GM19455 (cell line): ENCODE results near the gene RNFT2.

ENCODE experiments used
- ATAC-seq: cut with Tn5 transposase; IDR thresholded peaks from one replicate; pipeline ENCODE4 v1.9.1; 2021; ENCODE audit not compliant: unreplicated experiment

The RNFT2 gene

DNA sequence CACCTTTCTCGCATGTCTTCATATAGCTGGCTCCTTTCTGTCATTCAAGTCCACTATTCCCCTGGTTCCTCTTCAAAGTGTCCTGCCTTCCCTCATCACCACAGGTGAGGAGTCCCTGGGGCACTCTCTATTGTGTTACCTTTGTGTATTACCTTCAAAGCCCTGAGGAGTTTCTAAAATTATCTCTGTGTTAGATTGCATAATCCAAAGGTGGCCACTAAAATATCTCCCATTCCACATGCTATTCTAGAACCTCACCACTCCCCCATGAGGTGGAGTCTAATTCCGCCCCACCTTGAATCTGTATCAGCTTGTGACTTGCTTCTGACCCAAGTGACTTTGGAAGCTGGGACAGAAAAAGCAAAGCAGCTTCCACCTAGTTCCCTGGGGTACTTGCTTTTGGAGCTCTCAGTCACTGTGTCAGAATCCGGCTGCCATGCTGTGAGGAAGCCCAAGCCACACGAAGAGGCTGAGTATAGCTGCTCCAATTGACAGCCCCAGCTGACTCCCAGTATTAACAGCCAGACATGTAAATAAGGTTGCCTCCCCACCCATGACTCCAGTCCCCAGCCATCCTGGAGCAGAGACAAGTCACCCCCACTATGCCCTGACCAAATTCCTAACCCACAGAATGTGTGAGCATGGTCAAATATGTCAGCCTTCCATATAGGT, 136.3 kb downstream of the RNFT2 start:
- ATAC-seq = no peak

DNA sequence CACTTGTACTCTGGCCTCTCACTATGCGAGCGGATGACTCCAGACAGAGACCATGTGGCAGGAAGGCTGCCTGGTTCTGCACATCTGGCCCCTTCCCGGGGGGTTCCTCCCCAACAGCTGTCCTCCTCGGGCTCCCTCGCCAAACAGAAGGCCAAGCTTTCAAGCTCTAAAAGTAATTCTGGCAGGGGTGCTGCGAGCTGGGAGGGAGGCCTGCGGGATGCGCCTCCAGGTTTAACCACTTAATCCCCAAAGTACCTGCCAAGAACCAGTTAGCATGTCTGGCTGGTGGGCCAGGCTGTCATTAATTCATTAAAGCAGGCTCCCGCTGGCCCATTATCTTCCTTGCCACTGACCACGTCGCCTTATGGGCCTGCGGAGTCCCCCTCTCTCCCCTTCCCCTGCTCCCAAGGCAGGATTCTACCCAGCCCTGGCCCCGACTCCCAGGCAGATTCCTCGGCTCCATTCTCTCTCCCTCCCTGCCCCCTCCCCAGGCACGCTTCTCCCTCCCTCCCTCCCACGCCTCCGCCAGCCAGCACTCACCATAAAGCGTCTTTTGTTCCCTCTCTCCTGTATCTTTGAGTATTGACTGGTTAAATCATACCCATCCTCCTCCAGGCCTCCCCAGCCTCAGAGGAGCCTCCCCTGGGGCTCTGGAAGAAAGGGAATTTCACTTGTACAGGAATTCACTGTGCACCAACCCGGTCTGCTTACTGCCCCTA, 138.2 kb downstream of the RNFT2 start:
- no peak for ATAC-seq

DNA sequence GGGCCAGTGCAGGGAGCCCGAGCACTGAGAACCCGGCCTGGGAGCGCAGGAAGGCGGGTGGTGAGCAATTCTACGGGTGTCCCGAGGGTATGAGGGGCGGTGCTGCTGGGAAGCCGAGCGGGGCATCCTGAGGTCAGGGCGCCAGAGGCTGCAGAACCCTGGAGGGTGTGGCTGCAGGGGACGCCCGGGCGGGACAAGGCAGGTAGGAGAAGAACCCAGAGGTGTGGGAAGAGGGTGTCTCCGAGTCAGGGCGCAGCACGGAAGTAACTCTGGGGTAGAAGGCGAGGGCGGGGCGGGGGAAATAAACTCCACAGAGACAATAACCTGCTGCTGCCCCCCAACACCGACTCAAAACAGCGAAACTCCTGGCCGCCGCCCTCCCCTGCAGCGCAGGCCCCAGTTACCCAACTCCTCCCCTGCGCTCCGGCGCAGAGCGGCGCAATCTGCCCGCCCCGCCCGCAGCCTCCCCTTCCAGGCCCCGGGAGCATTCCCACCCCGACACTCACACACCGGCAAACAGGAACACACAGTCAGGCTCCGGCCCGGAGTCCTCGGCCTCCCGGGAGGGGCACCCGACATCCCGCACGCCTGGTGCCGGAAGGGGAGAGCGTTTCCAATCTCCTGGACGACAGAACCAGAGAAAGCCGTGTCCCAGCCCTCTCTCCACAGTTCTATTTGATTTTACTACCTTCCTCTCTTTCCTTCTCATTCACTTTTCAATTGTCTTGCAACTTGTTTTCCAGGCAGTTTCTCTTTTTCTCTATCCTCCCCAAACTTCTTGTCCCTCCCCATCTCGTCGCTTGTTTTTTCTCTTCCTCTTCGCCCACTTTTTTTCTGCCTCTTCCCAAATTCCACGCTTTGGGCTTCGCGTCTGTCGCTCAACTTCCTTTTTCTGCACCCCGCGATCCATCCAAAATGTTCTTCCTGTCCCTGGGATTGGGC, 140.7 kb downstream of the RNFT2 start:
- no peak for ATAC-seq

DNA sequence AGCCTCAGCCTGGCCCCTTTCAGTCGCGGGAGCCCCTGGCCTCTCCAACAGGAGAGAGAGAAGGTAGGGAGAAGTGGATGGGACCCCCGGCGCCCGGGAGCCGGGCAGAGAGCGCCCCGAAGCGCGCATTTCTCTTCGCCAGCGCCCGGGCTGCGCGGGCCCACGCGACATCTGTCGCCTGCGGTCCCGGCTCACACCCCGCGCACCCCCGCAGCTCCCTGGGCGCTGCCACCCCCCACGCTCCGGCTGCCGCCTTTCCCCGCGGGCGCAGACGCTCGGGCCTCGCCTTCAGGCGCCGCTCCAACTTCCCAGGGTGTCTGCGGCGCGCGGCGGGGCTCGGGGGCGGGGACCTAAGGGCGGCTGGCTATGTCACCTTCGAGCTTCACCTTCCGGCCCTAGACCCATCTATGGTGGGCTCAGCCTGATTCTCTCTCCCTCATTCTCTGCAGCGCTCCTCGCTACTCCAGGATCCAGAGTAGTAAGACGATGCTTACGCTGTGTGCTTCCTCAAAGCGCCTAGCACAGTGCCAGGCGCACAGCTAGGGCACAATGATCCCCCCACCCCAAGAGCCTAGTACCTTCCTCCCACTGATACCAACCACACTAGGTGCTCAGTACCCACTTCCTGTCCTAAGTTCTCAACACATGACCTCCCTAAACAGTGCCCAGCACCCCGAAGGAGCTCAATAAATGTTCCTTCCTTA, 141.5 kb downstream of the RNFT2 start:
- ATAC-seq = no peak

DNA sequence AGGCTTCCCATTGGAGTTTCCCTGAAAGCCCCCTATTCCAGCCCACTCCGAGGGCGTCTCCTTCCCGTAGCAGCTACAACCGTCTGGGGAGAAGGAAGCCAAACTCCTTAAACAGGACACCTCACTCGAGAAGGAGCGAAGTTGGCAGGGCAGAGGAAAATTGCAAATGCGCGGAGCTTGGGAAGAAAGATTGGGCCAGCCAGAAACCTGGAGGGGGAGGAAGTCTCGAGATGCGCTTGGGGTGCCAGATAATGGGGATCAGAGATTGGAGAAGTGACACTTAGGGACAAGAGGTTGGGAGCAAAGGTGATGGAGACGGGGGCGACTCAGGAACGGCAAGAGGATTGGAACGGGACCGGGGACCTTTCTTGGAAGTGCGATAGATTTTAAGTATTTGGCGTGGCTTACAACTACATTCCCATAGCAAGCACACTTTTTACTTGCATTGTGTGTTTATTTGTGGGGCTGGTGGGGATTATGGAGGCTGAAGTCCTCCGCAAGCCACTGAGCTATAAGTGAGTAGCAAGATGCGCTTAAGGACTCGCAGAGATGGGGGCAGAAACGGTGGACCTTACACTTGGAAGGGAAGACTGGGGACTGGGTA, 142.2 kb downstream of the RNFT2 start:
- ATAC-seq = no peak

DNA sequence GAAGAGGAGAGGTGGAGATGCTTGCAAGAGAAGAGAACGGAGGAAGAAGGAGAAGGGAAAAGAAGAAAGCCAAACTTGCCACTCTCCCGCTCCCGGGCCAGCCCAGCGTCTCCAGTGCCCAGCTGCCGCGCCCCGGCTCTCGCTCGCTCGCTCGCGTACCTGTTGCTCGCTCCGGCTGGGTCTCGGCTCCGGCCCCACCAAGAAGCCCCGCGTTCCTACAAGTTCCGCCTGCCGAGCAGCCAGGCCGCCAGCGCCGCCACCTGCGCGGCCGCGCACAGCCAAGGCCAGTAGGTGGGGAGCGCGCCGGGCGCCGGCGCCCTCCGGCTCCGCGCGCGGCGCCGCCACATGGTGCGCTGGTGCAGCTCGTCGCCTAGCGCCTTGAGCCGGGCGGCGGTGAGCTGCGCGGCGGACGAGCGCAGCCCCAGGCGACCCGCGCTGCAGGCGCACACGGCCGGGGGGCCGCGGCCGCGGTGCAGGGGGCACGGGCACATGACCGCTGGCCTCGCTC, 142.8 kb downstream of the RNFT2 start:
- peak; percentile 62 for ATAC-seq

DNA sequence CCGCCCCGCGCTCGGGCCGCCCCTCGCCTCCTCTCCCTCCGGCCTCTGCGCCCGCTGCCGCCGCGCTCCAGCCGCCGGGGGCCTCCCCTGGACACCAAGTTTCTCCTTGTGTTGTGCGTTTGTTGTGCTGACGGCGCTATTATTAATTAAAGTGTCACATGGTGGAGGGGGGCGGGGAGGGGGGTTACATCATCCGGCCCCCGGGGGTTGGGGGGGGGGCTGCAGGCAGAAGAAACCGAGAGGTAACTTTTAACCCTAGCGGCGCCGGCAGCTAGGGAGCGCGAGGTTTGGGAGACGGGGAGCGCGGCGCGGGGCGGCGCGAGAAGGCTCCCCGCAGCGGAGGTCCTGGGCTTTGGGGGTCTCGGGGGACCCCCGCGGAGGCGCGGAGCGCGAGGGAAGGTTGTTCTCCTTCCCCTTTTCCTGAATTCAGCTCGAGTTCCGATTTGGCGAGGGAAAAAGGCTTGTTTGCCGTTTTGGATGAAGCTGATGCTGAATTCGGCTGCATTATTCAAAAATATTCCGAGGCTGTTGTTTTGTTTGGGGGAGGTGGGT, 143.3 kb downstream of the RNFT2 start, which contains the start of gene HRK:
HRK (minus strand) TSS at position 117 of the 552 bp plus-strand sequence. CDS start 134 bp downstream, outside the sequence.
- ATAC-seq = peak; percentile 33

DNA sequence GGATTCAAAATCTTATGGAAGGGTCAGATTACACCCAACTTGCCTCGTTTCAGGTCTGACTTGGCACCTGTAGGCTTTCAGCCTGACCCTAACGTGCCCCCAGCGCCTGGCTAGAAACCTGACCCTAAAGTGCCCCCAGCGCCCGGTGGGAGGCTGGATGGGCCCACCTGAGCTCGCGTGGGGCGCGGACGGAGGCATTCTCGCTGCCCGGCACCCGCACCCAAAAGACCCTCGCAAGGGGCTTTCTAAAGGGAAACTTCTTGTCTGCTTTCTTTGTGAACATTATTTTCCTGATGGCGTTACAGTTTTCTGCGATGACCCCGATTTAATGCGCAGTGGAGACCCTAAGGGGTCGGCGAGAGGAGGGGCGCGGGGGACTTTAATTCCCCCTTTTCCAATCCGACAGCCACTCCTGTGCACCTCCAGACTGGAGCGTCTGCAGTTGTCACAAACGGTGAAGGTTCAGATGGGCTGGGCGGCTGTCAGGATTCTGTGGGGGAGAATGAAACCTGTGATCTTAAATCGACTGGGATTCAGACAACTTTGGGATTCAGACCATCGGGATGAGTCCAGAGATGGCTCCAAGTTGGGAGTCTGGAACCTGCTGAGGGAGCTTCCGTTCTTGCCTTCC, 143.9 kb downstream of the RNFT2 start:
- ATAC-seq = no peak

DNA sequence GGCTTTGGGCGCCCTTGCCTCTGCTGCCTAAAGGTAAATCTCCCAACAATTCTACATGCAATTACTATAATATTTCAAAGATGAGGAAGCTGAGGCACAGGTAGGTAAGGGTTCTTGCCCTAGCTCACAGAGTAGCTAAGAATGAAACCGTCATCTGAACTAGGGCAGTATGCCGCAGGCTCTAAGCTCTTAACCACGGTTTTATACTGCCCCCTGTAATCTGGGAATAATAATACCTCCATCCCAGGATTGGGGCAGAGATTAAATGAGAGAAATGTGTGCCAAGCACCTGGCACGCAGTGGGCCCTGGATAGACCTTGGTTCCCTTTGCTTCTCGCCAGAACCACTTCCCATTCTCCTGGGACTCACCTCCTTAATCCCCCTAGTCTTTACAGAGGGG, 144.6 kb downstream of the RNFT2 start:
- ATAC-seq = no peak

DNA sequence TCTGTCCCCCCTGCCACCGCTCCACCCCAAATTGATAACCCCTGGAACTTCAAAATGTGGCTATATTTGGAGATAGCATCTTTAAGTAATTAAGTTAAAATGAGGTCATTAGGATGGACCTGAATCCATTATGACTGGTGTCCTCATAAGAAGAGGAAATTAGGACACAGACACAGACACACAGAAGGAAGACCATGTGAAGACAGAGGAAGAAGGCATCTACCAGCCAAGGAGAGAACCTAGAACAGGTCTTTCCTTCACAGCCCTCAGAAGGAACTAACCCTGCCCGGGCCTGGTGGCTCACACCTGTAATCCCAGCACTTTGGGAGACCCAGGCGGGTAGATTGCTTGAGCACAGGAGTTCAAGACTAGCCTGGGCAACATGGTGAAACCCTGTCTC, 146.8 kb downstream of the RNFT2 start:
- ATAC-seq = no peak

DNA sequence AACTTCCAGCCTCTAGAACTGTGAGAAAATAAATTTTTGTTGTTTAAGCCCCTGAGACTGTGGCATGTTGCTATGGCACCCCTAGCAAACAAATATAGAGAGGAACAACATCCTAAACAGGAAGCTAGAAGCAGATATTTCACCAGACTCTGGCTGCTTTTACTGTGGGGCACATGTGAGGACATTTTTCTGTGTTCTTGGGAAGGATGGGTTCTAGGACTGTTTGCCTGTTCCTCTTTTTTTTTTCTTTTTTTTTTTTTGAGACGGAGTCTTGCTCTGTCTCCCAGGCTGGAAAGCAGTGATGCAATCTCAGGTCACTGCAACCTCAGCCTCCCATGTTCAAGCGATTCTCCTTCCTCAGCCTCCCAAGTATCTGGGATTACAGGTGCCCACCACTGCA, 147.4 kb downstream of the RNFT2 start:
- no peak for ATAC-seq

DNA sequence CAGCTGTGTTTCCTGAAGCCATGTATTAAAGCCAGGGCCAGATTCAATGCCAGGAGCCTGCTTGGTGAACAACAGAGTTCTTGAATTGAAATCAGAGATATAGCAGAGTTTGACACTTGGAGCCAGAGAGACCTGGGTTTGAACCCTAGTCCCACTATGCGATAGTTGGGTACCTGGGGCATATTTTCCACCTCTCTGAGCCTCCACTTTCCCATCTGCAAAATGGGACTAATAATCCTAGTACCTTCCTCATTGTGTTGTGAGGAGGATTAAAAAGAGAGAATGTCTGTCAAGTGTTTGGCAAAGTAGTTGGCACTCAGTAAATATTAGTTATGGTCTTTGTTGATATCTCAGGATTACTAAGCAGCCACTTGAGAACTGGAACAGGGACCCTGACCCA, 149.1 kb downstream of the RNFT2 start:
- ATAC-seq = no peak

DNA sequence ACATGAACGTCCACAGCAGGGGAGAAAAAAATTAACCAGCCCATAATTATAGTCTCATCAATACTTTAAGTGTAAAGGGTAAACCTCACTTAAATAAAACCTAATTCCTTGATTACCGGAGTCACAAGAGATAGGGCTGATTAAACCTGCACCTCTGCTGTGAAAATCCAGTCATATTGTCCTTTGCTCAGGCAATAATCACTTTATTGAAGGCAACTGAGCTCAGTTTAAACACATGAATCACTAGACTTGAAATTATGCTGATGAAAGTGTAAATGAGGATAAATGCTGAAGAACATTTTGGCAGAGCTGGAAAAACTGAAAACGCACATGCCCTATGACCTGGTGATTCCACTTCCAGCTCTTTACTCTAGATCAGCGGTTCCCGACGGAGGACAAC, 149.8 kb downstream of the RNFT2 start:
- ATAC-seq = no peak

DNA sequence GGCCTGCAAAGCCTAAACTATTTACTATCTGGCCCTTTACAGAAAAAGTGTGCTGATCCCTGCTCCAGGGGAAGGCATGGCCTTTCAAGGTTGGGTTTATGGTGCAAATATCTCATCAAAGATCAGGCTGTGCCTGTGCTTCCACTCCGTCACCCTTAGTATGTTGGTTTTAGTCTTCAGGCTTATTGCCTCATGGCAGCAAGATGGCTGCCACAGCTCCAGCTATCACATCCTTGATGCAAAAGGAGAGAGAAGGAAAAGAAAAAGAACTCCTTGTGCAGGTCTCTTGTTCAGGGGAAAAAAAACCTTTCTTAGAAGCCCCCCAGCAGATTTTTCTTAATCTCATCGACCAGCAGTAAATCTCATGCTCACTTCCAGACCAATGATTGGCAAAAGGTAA, 152.2 kb downstream of the RNFT2 start:
- ATAC-seq = no peak

DNA sequence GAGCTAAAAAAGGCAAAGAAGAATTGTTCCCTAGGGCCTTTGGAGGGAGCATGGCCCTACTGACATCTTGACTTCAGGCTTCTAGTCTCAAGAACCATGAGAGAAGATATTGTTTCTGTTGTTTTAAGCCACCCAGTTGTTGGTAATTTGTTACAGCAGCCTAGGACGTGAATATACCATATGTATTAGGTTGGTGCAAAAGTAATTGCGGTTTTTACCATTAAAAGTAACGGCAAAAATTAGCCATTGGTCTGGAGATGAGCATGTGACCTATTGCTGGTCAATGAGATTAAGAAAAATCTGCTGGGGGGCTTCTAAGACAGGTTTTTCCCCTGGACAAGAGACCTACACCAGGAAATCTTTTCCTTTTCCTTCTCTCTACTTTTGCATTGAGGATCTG, 152.9 kb downstream of the RNFT2 start:
- ATAC-seq = no peak

DNA sequence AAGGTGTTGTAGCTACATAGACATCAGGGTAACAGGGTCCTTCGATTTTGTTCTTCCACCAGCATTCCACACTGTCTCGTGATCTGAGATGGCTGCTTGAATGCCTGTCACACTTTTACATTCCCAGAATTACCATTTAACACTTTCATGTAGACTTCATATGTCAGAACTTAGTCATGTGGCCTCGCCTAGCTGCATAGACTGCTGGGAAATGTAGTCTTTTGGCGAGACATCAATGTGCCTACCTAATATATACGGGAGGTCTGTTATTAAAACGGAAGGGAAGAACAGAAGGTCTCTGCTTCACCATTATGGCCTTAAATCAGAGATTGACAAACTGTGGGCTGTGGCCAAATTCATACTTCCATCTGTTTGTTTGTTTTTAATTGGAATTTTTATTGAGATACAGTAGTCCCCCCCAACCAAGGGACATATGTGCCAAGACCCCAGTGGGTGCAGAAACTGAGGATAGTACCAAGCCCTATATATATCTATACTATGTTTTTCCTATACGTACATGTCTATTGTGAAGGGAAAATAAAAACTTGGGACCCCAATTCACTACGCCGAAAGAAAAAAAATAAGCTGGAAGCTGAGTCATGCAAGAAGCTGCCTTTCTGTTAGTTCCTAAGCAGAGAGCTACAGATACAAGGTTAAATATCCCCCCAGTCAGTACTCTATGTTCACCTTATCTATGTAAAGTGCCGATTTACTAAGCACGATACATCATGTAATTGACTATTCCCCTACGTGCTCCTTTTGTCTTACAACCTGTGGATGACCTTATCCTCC, 154.4 kb downstream of the RNFT2 start:
- no peak for ATAC-seq

DNA sequence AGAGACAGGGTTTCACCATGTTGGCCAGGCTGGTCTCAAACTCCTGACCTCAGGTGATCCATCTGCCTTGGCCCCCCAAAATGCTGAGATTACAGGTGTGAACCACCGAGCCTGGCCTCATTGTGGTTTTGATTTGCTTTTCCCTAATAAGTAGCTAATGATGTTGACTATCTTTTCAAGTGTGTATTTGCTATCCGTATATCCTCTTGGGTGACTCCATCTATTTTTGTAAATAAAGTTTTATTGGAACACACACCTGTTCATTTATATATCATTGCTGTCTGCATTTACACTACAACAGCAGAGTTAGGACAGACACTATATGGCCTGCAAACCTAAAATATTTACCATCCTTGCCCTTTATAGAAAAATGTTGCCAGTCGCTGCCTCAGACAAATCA, 156.8 kb downstream of the RNFT2 start:
- ATAC-seq = no peak

DNA sequence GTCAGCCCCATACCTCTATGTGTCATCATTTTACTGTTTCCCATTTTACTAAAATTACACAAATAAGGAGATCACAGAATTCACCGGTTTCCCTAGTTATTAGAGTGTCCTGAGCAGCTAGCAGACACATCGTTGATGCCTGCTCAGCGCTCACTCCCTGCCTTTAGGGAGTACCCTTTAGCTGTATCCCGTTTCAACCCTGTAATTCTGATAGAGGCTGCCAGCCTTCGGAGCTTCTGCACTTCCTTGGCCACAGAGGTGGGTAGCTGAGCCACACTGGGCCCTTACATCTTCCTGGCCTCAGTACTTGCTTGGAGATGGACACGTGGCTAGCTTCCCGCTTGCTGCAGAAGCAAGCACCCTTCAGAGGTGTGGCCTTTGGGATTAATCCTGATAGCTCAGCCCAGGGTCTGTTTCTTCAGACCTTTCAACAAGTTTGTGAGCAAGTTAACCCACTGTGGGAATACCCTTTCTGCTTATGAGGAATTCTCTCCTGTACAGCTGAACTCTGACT, 158.4 kb downstream of the RNFT2 start:
- no peak for ATAC-seq

DNA sequence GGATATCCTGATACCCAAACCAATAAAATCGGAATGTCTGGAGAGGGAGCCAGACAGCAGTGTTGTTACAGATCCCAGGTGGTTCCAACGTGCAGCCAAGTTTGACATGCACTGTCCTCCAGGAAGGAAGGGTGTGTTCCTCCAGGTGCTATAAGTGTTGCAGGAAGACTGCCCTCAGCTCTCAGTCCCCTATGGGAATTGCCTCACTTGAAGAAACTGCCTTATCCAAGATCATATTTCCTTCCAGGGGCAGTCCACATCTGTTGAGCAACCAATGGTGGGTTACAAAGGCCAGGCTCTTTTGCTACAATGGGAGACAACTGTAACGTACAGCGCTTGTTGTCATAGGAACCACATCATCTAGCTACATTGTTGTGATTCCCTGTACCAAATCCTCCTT, 159.4 kb downstream of the RNFT2 start:
- ATAC-seq = no peak
